GM13976 (cell line): ENCODE measurements around the gene PWWP2B.

Experiments used
- DNase-seq: peaks from one replicate; pipeline ENCODE4 v3.0.0; 2012; ENCODE audit warnings: low spot score
- CTCF ChIP-seq: IDR thresholded peaks from 2 replicates; pipeline ENCODE4 v1.5.1; 2012; ENCODE audit warnings: borderline replicate concordance, mild to moderate bottlenecking; ENCODE audit not compliant: insufficient read depth; ENCODE audit errors: extremely low read depth, missing control alignments, control extremely low read depth
- in situ Hi-C: fragments of 300-500 bp; cut with MboI; formaldehyde crosslinking; loops from one replicate; pipeline ENCODE4 v1.12.0; 2022; ENCODE audit warnings: low sequenced_read_pairs, mixed read lengths, inconsistent platforms; ENCODE audit not compliant: unreplicated experiment

Gene PWWP2B

GRCh38 chr10:132458071-132458585, 61.1 kb downstream of the PWWP2B start:
- in situ Hi-C loops: loop anchor here (5.0 to 10.0 kb wide), 2 partner anchors 179 to 233 kb away; no protein-coding TSS in a partner anchor
- no peak for DNase-seq

GRCh38 chr10:132458586-132459300, 61.7 kb downstream of the PWWP2B start:
- in situ Hi-C loops: loop anchor here (5.0 to 10.0 kb wide), 2 partner anchors 179 to 234 kb away; no protein-coding TSS in a partner anchor
- DNase-seq: peak; percentile 89
- TF ChIP-seq CTCF: peak; percentile 98

More at GRCh38 chr10:132458071-132458585, 61.1 kb downstream of the PWWP2B start:
- no peak for TF ChIP-seq CTCF

GRCh38 chr10:132459301-132460003, 62.5 kb downstream of the PWWP2B start:
- in situ Hi-C loops: loop anchor here (5.0 to 10.0 kb wide), 2 partner anchors 178 to 235 kb away; no protein-coding TSS in a partner anchor
- DNase-seq: no peak
- no peak for TF ChIP-seq CTCF

GRCh38 chr10:132460071-132460470, 63.1 kb downstream of the PWWP2B start:
- DNase-seq: no peak
- in situ Hi-C loops: no loop called here
- no peak for TF ChIP-seq CTCF

- peak; percentile 38 for DNase-seq
- in situ Hi-C loops: no loop called here
- no peak for TF ChIP-seq CTCF
These were observed 63.7 kb downstream of the PWWP2B start for GRCh38 chr10:132460691-132461090.

- in situ Hi-C loops: no loop called here
- no peak for DNase-seq
- no peak for TF ChIP-seq CTCF
These were observed 64.2 kb downstream of the PWWP2B start for GRCh38 chr10:132461103-132461682.
